HFF-Myc (cell line): ENCODE results near the gene NAPB.

Experiments used
- DNase-seq: peaks from one replicate; pipeline ENCODE4 v3.0.0-alpha.2; 2011; ENCODE audit warnings: low read depth; ENCODE audit errors: extremely low read depth
- H3K4me3 ChIP-seq: replicated peaks from 2 replicates; pipeline ENCODE4 v1.5.1; 2011; ENCODE audit warnings: low read depth, mild to moderate bottlenecking, control low read depth, low read length
- CTCF ChIP-seq: IDR thresholded peaks from 2 replicates; pipeline ENCODE4 v1.5.1; 2012; ENCODE audit warnings: mild to moderate bottlenecking, low read depth, low read length, control low read depth; ENCODE audit errors: missing control alignments

The NAPB gene

DNA sequence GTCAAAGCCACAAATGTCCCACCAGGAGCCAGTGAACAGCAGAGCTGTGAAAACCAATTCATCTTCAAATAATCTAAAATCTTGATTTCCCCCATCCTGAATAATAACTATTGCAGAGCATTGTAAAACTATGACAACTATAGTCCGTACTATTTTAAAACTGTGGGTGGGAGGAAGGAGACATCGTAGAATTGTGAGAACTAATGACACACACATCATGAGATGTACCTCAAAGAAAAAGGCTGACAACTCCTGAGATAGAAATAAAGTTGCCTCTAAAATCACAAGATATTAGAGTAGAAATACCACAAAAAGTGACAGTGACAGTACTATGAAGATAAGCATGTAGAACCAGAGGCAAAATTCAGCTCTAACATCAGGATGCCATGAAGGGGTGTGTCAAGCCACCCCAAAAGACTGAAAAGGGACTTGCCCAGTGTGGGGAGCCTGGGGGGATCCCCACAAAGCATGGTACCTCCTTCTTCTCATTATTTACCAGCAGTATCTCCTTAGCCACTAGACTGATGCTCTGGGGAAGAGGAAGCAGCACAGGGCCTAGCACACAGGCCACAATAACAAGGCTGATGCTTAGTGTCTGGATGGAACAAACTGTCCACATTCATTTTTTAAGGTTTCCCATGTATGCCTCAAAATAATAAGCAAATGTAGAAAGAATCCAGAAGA lies 13.4 kb downstream of the NAPB start:
- no peak overlapping the region for H3K4me3 ChIP-seq
- no peak for DNase-seq
- no peak for TF ChIP-seq CTCF

DNA sequence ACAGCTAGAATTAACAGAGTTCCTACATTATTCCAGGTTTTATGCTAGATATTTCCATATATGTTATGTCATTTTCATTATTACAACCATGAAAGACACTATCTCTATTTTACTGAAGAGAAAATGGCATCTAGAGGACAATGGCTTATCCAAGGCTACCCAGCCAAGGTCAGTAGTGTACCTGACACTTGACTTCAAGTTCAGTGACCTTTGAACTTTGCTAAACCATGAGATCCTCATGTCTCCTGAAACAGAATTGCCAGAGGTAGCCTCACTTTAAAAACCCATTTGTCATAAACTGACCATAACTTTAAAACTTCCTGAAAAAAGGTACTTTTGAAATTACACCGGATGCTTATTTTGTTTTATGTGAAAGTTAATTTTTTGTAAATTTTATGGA lies 14.4 kb downstream of the NAPB start:
- no peak overlapping the region for H3K4me3 ChIP-seq
- no peak for DNase-seq
- no peak for TF ChIP-seq CTCF

GRCh38 chr20:23404196-23404595 lies 17.1 kb downstream of the NAPB start:
- no peak overlapping the region for H3K4me3 ChIP-seq
- DNase-seq: no peak
- TF ChIP-seq CTCF: no peak

DNA sequence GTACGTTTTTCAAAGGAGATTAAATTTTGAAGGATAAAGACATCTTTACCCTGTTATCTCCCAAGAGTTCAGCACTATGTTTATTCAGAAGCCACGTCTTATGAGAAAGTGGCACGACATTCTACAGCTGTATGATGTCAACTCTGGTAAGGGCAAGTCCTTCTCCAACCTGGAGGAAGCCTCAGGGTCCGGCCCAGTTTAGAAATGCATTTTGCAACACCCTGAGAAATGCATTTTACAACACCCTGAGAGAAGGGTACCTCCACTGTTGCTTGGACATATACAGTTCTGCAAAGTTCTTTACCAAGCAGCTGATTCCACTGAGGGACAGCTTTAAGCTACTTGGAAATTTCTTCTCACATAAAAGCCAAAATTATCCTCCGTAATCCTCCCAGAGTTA lies 17.5 kb downstream of the NAPB start:
- no peak overlapping the region for H3K4me3 ChIP-seq
- DNase-seq: no peak
- TF ChIP-seq CTCF: no peak

DNA sequence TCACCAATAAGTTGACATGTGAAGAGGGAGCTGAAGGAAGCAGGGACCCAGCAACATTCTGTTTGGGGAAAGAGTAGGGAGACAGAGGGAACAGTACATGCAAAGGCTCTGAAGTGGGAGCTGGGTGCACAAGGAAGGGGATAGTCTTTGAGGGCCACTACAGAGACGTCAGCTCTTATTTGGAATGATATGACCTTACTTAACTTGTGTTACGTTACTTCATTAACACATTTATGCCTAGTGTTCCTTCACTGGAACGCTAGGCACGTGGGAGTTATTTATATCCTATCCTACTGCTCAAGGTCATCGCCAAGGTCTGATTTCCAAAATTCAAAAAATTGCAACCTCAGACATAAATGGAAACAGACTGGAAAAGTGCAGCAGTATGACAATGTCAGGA lies 20.2 kb downstream of the NAPB start:
- no peak overlapping the region for H3K4me3 ChIP-seq
- no peak for DNase-seq
- TF ChIP-seq CTCF: no peak

GRCh38 chr20:23399568-23400241 lies 21.6 kb downstream of the NAPB start:
- no peak for DNase-seq
- no peak overlapping the region for H3K4me3 ChIP-seq
- TF ChIP-seq CTCF: no peak
